ENCODE data around the gene BAZ2A.

BAZ2A gene

DNA sequence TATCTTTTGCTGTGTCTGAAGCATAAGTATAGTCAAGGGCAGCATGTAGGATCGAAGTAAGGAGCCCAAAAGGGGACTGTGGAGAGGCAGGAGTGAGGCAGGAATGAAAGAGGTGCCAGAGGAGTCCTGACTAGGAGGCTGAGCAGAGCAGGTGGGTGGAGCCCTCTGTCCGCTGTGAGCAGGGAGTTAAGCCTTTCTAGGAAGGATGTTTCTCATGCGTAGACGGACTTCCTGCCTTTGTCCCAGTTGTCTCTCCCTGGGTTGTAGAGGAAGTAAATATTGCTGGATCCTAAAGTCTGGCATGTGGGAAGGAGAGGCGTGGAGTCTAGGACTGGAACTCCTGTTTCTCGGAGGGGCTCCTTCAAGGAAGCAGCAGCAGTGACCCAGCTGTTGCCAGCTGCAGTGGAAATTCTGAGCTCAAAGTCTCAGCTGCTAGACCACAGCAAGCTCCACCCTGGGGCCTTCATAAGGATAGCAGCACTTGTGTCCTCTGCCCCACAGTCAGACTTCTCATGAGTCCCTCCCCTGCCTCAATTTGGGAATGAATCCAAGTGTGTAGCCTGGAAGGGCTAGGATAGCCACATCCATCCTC is 64.5 kb downstream of the BAZ2A start:
- Histone ChIP-seq H3K4me3 (ENCODE audit: low read depth, low read length) (no peak overlapping the region), H3K27ac (ENCODE audit: extremely low read depth, low read depth, low read length) (peak overlapping the region; percentile 1; the same call in 1 of the 2 replicates), H3K9me3 (ENCODE audit: control insufficient read depth, insufficient read depth, low read depth, low read length) (no peaks in the 10 kb centered on the region), H3K4me1 (ENCODE audit: control insufficient read depth, insufficient read depth, low read length) (no peaks in the 10 kb centered on the region; the same call in 1 of the 2 replicates), H3K36me3 (ENCODE audit: control insufficient read depth in 2 of 2, insufficient read depth in 1 of 2, low read length in 2 of 2) (peaks cover 0 to 15% of the 10 kb centered on the region in 2 experiments; a peak in 2 of 3 replicates)
- CTCF ChIA-PET: interaction anchor here (0.6 to 1.4 kb wide), 6 partner anchors 24 to 77 kb away, joined by 3 to 6 read pairs (median 3); no protein-coding TSS in a partner anchor
- POLR2A ChIA-PET: no interaction called here
- TF ChIP-seq ZFHX2 (tag by site-specific recombination; conservative IDR thresholded peaks at IDR 0.05): peak; percentile 30
- TF ChIP-seq ZNF664 (tag by site-specific recombination; IDR thresholded peaks at IDR 0.05): no peak
- no peak for TF ChIP-seq ZNF560 (tag by site-specific recombination; IDR thresholded peaks at IDR 0.05; ENCODE audit: borderline replicate concordance)
- TF ChIP-seq, protein P1, sequence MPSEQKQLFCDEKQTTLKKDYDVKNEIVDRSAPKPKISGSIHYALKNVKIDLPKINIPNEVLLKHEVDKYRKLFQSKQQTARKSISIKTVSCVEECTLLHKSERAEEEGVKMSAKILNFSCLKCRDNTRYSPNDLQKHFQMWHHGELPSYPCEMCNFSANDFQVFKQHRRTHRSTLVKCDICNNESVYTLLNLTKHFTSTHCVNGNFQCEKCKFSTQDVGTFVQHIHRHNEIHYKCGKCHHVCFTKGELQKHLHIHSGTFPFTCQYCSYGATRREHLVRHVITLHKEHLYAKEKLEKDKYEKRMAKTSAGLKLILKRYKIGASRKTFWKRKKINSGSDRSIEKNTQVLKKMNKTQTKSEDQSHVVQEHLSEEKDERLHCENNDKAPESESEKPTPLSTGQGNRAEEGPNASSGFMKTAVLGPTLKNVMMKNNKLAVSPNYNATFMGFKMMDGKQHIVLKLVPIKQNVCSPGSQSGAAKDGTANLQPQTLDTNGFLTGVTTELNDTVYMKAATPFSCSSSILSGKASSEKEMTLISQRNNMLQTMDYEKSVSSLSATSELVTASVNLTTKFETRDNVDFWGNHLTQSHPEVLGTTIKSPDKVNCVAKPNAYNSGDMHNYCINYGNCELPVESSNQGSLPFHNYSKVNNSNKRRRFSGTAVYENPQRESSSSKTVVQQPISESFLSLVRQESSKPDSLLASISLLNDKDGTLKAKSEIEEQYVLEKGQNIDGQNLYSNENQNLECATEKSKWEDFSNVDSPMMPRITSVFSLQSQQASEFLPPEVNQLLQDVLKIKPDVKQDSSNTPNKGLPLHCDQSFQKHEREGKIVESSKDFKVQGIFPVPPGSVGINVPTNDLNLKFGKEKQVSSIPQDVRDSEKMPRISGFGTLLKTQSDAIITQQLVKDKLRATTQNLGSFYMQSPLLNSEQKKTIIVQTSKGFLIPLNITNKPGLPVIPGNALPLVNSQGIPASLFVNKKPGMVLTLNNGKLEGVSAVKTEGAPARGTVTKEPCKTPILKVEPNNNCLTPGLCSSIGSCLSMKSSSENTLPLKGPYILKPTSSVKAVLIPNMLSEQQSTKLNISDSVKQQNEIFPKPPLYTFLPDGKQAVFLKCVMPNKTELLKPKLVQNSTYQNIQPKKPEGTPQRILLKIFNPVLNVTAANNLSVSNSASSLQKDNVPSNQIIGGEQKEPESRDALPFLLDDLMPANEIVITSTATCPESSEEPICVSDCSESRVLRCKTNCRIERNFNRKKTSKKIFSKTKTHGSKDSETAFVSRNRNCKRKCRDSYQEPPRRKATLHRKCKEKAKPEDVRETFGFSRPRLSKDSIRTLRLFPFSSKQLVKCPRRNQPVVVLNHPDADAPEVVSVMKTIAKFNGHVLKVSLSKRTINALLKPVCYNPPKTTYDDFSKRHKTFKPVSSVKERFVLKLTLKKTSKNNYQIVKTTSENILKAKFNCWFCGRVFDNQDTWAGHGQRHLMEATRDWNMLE (tag by site-specific recombination; conservative IDR thresholded peaks at IDR 0.05; ENCODE audit: low read depth): 0 out of 2 replicates have a peak, but pooled peaks have one; percentile 9
- no peak for TF ChIP-seq ZNF202 (tag by site-specific recombination; IDR thresholded peaks at IDR 0.05; ENCODE audit: borderline replicate concordance)
- TF ChIP-seq, protein P2, sequence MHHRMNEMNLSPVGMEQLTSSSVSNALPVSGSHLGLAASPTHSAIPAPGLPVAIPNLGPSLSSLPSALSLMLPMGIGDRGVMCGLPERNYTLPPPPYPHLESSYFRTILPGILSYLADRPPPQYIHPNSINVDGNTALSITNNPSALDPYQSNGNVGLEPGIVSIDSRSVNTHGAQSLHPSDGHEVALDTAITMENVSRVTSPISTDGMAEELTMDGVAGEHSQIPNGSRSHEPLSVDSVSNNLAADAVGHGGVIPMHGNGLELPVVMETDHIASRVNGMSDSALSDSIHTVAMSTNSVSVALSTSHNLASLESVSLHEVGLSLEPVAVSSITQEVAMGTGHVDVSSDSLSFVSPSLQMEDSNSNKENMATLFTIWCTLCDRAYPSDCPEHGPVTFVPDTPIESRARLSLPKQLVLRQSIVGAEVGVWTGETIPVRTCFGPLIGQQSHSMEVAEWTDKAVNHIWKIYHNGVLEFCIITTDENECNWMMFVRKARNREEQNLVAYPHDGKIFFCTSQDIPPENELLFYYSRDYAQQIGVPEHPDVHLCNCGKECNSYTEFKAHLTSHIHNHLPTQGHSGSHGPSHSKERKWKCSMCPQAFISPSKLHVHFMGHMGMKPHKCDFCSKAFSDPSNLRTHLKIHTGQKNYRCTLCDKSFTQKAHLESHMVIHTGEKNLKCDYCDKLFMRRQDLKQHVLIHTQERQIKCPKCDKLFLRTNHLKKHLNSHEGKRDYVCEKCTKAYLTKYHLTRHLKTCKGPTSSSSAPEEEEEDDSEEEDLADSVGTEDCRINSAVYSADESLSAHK (tag by site-specific recombination; IDR thresholded peaks at IDR 0.05): no peak
- no peak for TF ChIP-seq FEZF1 (tag by site-specific recombination; IDR thresholded peaks at IDR 0.05)
- no peak for TF ChIP-seq ZNF24 (tag by site-specific recombination; IDR thresholded peaks at IDR 0.05)
- peak; percentile 72; the same call in 1 of the 2 replicates for TF ChIP-seq SCRT1 (tag by site-specific recombination; IDR thresholded peaks at IDR 0.05; ENCODE audit: borderline replicate concordance)
- no peak for TF ChIP-seq ZXDB (tag by site-specific recombination; IDR thresholded peaks at IDR 0.05)
- TF ChIP-seq, protein P3, sequence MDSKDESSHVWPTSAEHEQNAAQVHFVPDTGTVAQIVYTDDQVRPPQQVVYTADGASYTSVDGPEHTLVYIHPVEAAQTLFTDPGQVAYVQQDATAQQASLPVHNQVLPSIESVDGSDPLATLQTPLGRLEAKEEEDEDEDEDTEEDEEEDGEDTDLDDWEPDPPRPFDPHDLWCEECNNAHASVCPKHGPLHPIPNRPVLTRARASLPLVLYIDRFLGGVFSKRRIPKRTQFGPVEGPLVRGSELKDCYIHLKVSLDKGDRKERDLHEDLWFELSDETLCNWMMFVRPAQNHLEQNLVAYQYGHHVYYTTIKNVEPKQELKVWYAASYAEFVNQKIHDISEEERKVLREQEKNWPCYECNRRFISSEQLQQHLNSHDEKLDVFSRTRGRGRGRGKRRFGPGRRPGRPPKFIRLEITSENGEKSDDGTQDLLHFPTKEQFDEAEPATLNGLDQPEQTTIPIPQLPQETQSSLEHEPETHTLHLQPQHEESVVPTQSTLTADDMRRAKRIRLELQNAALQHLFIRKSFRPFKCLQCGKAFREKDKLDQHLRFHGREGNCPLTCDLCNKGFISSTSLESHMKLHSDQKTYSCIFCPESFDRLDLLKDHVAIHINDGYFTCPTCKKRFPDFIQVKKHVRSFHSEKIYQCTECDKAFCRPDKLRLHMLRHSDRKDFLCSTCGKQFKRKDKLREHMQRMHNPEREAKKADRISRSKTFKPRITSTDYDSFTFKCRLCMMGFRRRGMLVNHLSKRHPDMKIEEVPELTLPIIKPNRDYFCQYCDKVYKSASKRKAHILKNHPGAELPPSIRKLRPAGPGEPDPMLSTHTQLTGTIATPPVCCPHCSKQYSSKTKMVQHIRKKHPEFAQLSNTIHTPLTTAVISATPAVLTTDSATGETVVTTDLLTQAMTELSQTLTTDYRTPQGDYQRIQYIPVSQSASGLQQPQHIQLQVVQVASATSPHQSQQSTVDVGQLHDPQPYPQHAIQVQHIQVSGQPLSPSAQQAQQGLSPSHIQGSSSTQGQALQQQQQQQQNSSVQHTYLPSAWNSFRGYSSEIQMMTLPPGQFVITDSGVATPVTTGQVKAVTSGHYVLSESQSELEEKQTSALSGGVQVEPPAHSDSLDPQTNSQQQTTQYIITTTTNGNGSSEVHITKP (tag by site-specific recombination; IDR thresholded peaks at IDR 0.05): peak; percentile 24; the same call in 1 of the 2 replicates
- TF ChIP-seq ZBTB48 (tag by site-specific recombination; IDR thresholded peaks at IDR 0.05): no peak
- TF ChIP-seq KLF9 (tag by site-specific recombination; IDR thresholded peaks at IDR 0.05; ENCODE audit: low read depth): 0 out of 2 replicates have a peak, but pooled peaks have one; percentile 22
- no peak for TF ChIP-seq MEIS1 (CRISPR knock-in tag; IDR thresholded peaks at IDR 0.05; ENCODE audit: borderline replicate concordance)
- TF ChIP-seq YY1 (tag by site-specific recombination; IDR thresholded peaks at IDR 0.05): no peak
- TF ChIP-seq ZNF600 (tag by site-specific recombination; IDR thresholded peaks at IDR 0.05): peak; percentile 48; the same call in 1 of the 2 replicates
- no peak for TF ChIP-seq ZNF175 (tag by site-specific recombination; IDR thresholded peaks at IDR 0.05)
- TF ChIP-seq GLI4 (tag by site-specific recombination; IDR thresholded peaks at IDR 0.05): no peak
- TF ChIP-seq ZNF623 (tag by site-specific recombination; IDR thresholded peaks at IDR 0.05): no peak
- TF ChIP-seq MZF1 (tag by site-specific recombination; IDR thresholded peaks at IDR 0.05; ENCODE audit: borderline replicate concordance): no peak
- TF ChIP-seq SALL2 (tag by site-specific recombination; IDR thresholded peaks at IDR 0.05; ENCODE audit: borderline replicate concordance): no peak
- TF ChIP-seq, protein P4, sequence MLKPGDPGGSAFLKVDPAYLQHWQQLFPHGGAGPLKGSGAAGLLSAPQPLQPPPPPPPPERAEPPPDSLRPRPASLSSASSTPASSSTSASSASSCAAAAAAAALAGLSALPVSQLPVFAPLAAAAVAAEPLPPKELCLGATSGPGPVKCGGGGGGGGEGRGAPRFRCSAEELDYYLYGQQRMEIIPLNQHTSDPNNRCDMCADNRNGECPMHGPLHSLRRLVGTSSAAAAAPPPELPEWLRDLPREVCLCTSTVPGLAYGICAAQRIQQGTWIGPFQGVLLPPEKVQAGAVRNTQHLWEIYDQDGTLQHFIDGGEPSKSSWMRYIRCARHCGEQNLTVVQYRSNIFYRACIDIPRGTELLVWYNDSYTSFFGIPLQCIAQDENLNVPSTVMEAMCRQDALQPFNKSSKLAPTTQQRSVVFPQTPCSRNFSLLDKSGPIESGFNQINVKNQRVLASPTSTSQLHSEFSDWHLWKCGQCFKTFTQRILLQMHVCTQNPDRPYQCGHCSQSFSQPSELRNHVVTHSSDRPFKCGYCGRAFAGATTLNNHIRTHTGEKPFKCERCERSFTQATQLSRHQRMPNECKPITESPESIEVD (tag by site-specific recombination; IDR thresholded peaks at IDR 0.05): no peak
- TF ChIP-seq HOXD13 (CRISPR knock-in tag; IDR thresholded peaks at IDR 0.05; ENCODE audit: borderline replicate concordance): no peak
- TF ChIP-seq ZNF660 (tag by site-specific recombination; IDR thresholded peaks at IDR 0.05): 0 out of 2 replicates have a peak, but pooled peaks have one; percentile 53
- peak; percentile 70 for TF ChIP-seq ZNF335 (tag by site-specific recombination; conservative IDR thresholded peaks at IDR 0.05)
- peak; percentile 79 for TF ChIP-seq SCRT2 (tag by site-specific recombination; IDR thresholded peaks at IDR 0.05)

Data from HEK293 (cell line).